ENCODE measurements around the gene STARD9.
"Not testable (repeated sequence)": the region's sequence is repeated elsewhere in the genome, so short reads cannot be mapped to it uniquely, and the experiment has no call there.

Gene STARD9

GRCh38 chr15:42670451-42670850 is 95.0 kb downstream of the STARD9 start:
- no peak for TF ChIP-seq CTCF (IDR thresholded peaks at IDR 0.05; ENCODE audit: low read depth, low read length)
- H3K4me3 ChIP-seq (ENCODE audit: low read depth, low read length): no peak overlapping the region

- TF ChIP-seq CTCF (IDR thresholded peaks at IDR 0.05; ENCODE audit: low read depth, low read length): no peak
- no peak overlapping the region for H3K4me3 ChIP-seq (ENCODE audit: low read depth, low read length)
Measured at GRCh38 chr15:42672444-42672843, 97.0 kb downstream of the STARD9 start.

- TF ChIP-seq CTCF (IDR thresholded peaks at IDR 0.05; ENCODE audit: low read depth, low read length): no peak
- no peak overlapping the region for H3K4me3 ChIP-seq (ENCODE audit: low read depth, low read length)
Measured at GRCh38 chr15:42674472-42674871, 99.1 kb downstream of the STARD9 start.

GRCh38 chr15:42675021-42675420 is 99.6 kb downstream of the STARD9 start:
- TF ChIP-seq CTCF (IDR thresholded peaks at IDR 0.05; ENCODE audit: low read depth, low read length): no peak
- no peak overlapping the region for H3K4me3 ChIP-seq (ENCODE audit: low read depth, low read length)

GRCh38 chr15:42679285-42680141 is 104.1 kb downstream of the STARD9 start:
- TF ChIP-seq CTCF (IDR thresholded peaks at IDR 0.05; ENCODE audit: low read depth, low read length): no peak
- no peak overlapping the region for H3K4me3 ChIP-seq (ENCODE audit: low read depth, low read length)

GRCh38 chr15:42680142-42680482 is 104.7 kb downstream of the STARD9 start:
- not testable (repeated sequence) for H3K4me3 ChIP-seq (ENCODE audit: low read depth, low read length)

- no peak overlapping the region for H3K4me3 ChIP-seq (ENCODE audit: low read depth, low read length)
- TF ChIP-seq CTCF (IDR thresholded peaks at IDR 0.05; ENCODE audit: low read depth, low read length): no peak
Measured at GRCh38 chr15:42681119-42681518, 105.7 kb downstream of the STARD9 start.

GRCh38 chr15:42686281-42686680 is 110.9 kb downstream of the STARD9 start:
- H3K4me3 ChIP-seq (ENCODE audit: low read depth, low read length): no peak overlapping the region
- no peak for TF ChIP-seq CTCF (IDR thresholded peaks at IDR 0.05; ENCODE audit: low read depth, low read length)

Data from WI38 (cell line).